ENCODE results near the gene ZNF662. TPM values are rescaled to one million over a fixed set of nuclear protein-coding genes. Genes with fewer than 3 reads are reported as not detected.

Gene ZNF662
- total RNA-seq, 2 donors from 2014 or later: 4.0 to 6.5 TPM

GRCh38 chr3:42884324-42884723 is 21.6 kb upstream of the ZNF662 start:
- no peak for DNase-seq
- no peak for ATAC-seq
- Histone ChIP-seq H3K27ac (no peak overlapping the region), H3K36me3 (replicated peaks in 1 of 2; ENCODE audit: insufficient read depth in 1 of 2, low read depth in 2 of 2) (no peaks in the 10 kb centered on the region), H3K27me3 (no peaks in the 10 kb centered on the region), H3K4me1 (peaks cover 9% of the 10 kb centered on the region), H3K9me3 (no peaks in the 10 kb centered on the region), H3K4me3 (no peak overlapping the region)
- WGBS, 2 donors: 53 to 67% methylated on average over 2 of the region's 2 CpGs
- intact Hi-C loops (cut with DNase I): no loop called here
- TF ChIP-seq CTCF (IDR thresholded peaks at IDR 0.05) (no peak), POLR2A (IDR thresholded peaks at IDR 0.05) (no peak)

DNA sequence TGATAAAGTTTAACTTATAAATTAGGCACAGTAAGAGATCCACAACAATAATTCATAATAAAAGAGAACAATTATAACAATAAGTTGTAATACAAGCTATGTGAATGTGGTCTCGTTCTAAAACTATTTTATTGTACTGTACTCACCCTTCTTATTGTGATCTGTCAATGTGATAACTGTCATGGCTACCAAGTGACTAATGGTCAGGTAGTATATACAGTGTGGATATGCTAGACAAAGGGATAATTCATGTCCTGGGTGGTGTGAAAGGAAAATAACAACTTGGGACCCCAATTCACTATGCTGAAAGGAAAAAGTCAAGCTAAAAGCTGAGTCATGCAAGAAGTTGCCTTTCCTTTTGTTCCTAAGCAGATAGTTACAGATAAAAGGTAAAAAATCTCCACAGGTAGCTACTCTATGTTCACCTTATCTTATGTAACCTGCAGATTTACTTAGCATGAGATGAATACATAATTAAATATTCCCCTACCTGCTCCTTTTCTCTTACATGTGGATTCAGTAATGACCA is 19.6 kb upstream of the ZNF662 start:
- Histone ChIP-seq H3K4me3 (no peak overlapping the region), H3K9me3 (no peaks in the 10 kb centered on the region), H3K4me1 (peaks cover under 1% of the 10 kb centered on the region), H3K27ac (no peak overlapping the region), H3K36me3 (replicated peaks in 1 of 2; ENCODE audit: insufficient read depth in 1 of 2, low read depth in 2 of 2) (no peaks in the 10 kb centered on the region), H3K27me3 (no peaks in the 10 kb centered on the region)
- DNase-seq: no peak
- ATAC-seq: no peak
- intact Hi-C loops (cut with DNase I): no loop called here
- 29 to 54% methylated on average over 1 of the region's 1 CpG for WGBS, 2 donors
- TF ChIP-seq POLR2A (IDR thresholded peaks at IDR 0.05) (no peak), CTCF (IDR thresholded peaks at IDR 0.05) (no peak)

GRCh38 chr3:42887084-42887483 is 18.9 kb upstream of the ZNF662 start:
- intact Hi-C loops (cut with DNase I): no loop called here
- Histone ChIP-seq H3K9me3 (no peaks in the 10 kb centered on the region), H3K36me3 (replicated peaks in 1 of 2; ENCODE audit: insufficient read depth in 1 of 2, low read depth in 2 of 2) (no peaks in the 10 kb centered on the region), H3K27ac (no peak overlapping the region), H3K4me1 (no peaks in the 10 kb centered on the region), H3K4me3 (no peak overlapping the region), H3K27me3 (no peaks in the 10 kb centered on the region)
- no peak for TF ChIP-seq CTCF (IDR thresholded peaks at IDR 0.05)
- no peak for TF ChIP-seq POLR2A (IDR thresholded peaks at IDR 0.05)
- WGBS, 2 donors: 81 to 83% methylated on average over 3 of the region's 3 CpGs
- DNase-seq (no peak), ATAC-seq (no peak)

GRCh38 chr3:42891042-42891441 is 14.9 kb upstream of the ZNF662 start:
- TF ChIP-seq POLR2A (IDR thresholded peaks at IDR 0.05) (no peak), CTCF (IDR thresholded peaks at IDR 0.05) (no peak)
- no peaks in the 10 kb centered on the region for H3K36me3 ChIP-seq (replicated peaks in 1 of 2; ENCODE audit: insufficient read depth in 1 of 2, low read depth in 2 of 2)
- no peak overlapping the region for H3K27ac ChIP-seq
- ATAC-seq (no peak), DNase-seq (no peak)
- no peaks in the 10 kb centered on the region for H3K27me3 ChIP-seq
- no peaks in the 10 kb centered on the region for H3K9me3 ChIP-seq
- H3K4me3 ChIP-seq: no peak overlapping the region
- 65 to 73% methylated on average over 2 of the region's 2 CpGs for WGBS, 2 donors
- intact Hi-C loops (cut with DNase I): no loop called here
- no peaks in the 10 kb centered on the region for H3K4me1 ChIP-seq

- H3K4me1 ChIP-seq: no peaks in the 10 kb centered on the region
- no peaks in the 10 kb centered on the region for H3K9me3 ChIP-seq
- TF ChIP-seq CTCF (IDR thresholded peaks at IDR 0.05): no peak
- TF ChIP-seq POLR2A (IDR thresholded peaks at IDR 0.05): no peak
- no peak for ATAC-seq
- no peak for DNase-seq
- H3K27ac ChIP-seq: no peak overlapping the region
- no peak overlapping the region for H3K4me3 ChIP-seq
- no peaks in the 10 kb centered on the region for H3K27me3 ChIP-seq
- intact Hi-C loops (cut with DNase I): no loop called here
- no peaks in the 10 kb centered on the region for H3K36me3 ChIP-seq (replicated peaks in 1 of 2; ENCODE audit: insufficient read depth in 1 of 2, low read depth in 2 of 2)
- 86 to 100% methylated on average over 1 of the region's 1 CpG for WGBS, 2 donors
Measured at GRCh38 chr3:42892169-42892568, 13.8 kb upstream of the ZNF662 start.
